PC-9 (cell line): ENCODE measurements around the gene SMIM29. TPM values are rescaled to one million over a fixed set of nuclear protein-coding genes. Genes with fewer than 3 reads are reported as not detected.

Experiments used
- BruUV-seq: library from RNA; stranded (reverse); fragments of 400-500 nt; replicated peaks from 2 replicates; lab custom pipeline; 2021; lab: Mats Ljungman, UMichigan
- CTCF ChIA-PET: fragments of 300-600 bp; sonication (Branson Sonifier 250); formaldehyde crosslinking; loops from one replicate; lab custom pipeline; 2022; ENCODE audit warnings: antibody characterized with exemption; lab: Charles Lee
- POLR2A ChIA-PET: fragments of 300-600 bp; sonication (Branson Sonifier 250); formaldehyde crosslinking; loops from one replicate; lab custom pipeline; 2022; ENCODE audit warnings: antibody characterized with exemption; ENCODE audit not compliant: unreplicated experiment; lab: Charles Lee
- DNase-seq, 2 experiments: peaks; one replicate each; pipeline versions ENCODE4 v3.0.0 to v3.0.0-alpha.2; 2015 to 2022; ENCODE audit warnings: mixed read lengths in 1 of 2
- H2AFZ ChIP-seq: fragments of 200-600 bp; sonication (generic); 2 replicates; pipeline ENCODE4 v1.8.1; 2017; ENCODE audit warnings: antibody characterized with exemption
- H3F3A ChIP-seq: fragments of 200-600 bp; sonication (generic); 2 replicates; pipeline ENCODE4 v1.8.1; 2017; ENCODE audit warnings: antibody characterized with exemption, mild to moderate bottlenecking, low read depth; ENCODE audit not compliant: insufficient read depth
- H3K27ac ChIP-seq: fragments of 200-600 bp; sonication (generic); 2 replicates; pipeline ENCODE4 v1.6.1; 2016; ENCODE audit warnings: mixed run types
- H3K27me3 ChIP-seq: fragments of 200-600 bp; sonication (generic); 2 replicates; pipeline ENCODE4 v1.6.1; 2016; ENCODE audit warnings: low read depth, mixed run types; ENCODE audit not compliant: insufficient read depth
- H3K36me3 ChIP-seq: fragments of 200-600 bp; sonication (generic); 2 replicates; pipeline ENCODE4 v1.6.1; 2016; ENCODE audit warnings: low read depth, mixed run types
- H3K4me1 ChIP-seq: fragments of 200-600 bp; sonication (generic); replicated peaks from 2 replicates; pipeline ENCODE4 v1.6.1; 2016; ENCODE audit warnings: mixed run types; ENCODE audit not compliant: insufficient read depth
- H3K4me2 ChIP-seq: fragments of 200-600 bp; sonication (generic); 2 replicates; pipeline ENCODE4 v1.6.1; 2017; ENCODE audit warnings: mixed run types
- H3K4me3 ChIP-seq: fragments of 200-600 bp; sonication (generic); 2 replicates; pipeline ENCODE4 v1.6.1; 2016; ENCODE audit warnings: mixed run types
- H3K79me2 ChIP-seq: fragments of 200-600 bp; sonication (generic); 2 replicates; pipeline ENCODE4 v1.6.1; 2017; ENCODE audit warnings: low read depth, mixed run types
- H3K9me2 ChIP-seq: fragments of 200-600 bp; sonication (generic); 2 replicates; pipeline ENCODE4 v1.8.1; 2017; ENCODE audit warnings: mild to moderate bottlenecking; ENCODE audit not compliant: insufficient read depth
- H3K9me3 ChIP-seq: fragments of 200-600 bp; sonication (generic); 2 replicates; pipeline ENCODE4 v1.8.1; 2016; ENCODE audit warnings: low read depth; ENCODE audit not compliant: insufficient read depth
- H4K20me1 ChIP-seq: fragments of 200-600 bp; sonication (generic); 2 replicates; pipeline ENCODE4 v1.8.1; 2017; ENCODE audit not compliant: insufficient read depth
- CTCF ChIP-seq: fragments of 200-600 bp; sonication (generic); conservative IDR thresholded peaks from 2 replicates; pipeline ENCODE4 v1.6.1; 2017; ENCODE audit warnings: mixed run types, antibody characterized with exemption, mild to moderate bottlenecking, moderate library complexity
- EZH2 ChIP-seq: fragments of 200-600 bp; sonication (generic); IDR thresholded peaks from 2 replicates; pipeline ENCODE4 v1.8.0; 2017; ENCODE audit warnings: antibody characterized with exemption, low read depth
- intact Hi-C: fragments of 100-400 bp; cut with micrococcal nuclease; formaldehyde crosslinking; loops from one replicate; pipeline ENCODE4 v1.10.0; 2022; ENCODE audit not compliant: unreplicated experiment
- total RNA-seq: library from RNA; stranded (reverse); gene quantifications from 2 replicates; pipeline ENCODE4 v1.2.3, GENCODE V29; 2021

SMIM29 gene
- total RNA-seq, 1 experiment from 2014 or later = 35.2 TPM

GRCh38 chr6:34235307-34236130, 13.3 kb downstream of the SMIM29 start:
- H3K9me2 ChIP-seq = no peaks in the 10 kb centered on the region
- peak overlapping the region; percentile 87 for H3K4me2 ChIP-seq
- intact Hi-C loops = loop anchor here (1.0 kb wide), 1 partner anchor 9 kb away; no protein-coding TSS in a partner anchor
- peak; percentile 85 to 90 for DNase-seq
- H4K20me1 ChIP-seq = peaks cover 23% of the 10 kb centered on the region
- H3K27me3 ChIP-seq = no peaks in the 10 kb centered on the region
- peaks cover 52% of the 10 kb centered on the region for H3K4me1 ChIP-seq
- CTCF ChIA-PET = no interaction called here
- H3K36me3 ChIP-seq = peaks cover 23% of the 10 kb centered on the region
- H3K79me2 ChIP-seq = peaks cover 37% of the 10 kb centered on the region
- no peak overlapping the region for H2AFZ ChIP-seq
- H3K27ac ChIP-seq = peak overlapping the region; percentile 97
- BruUV-seq = no TSS peak
- no peaks in the 10 kb centered on the region for H3K9me3 ChIP-seq
- peaks cover 80% of the 10 kb centered on the region for H3F3A ChIP-seq
- TF ChIP-seq EZH2 (no peak), CTCF (peak; percentile 6; the same call in 1 of the 2 replicates)
- POLR2A ChIA-PET = no interaction called here
- H3K4me3 ChIP-seq = peak overlapping the region; percentile 94

DNA sequence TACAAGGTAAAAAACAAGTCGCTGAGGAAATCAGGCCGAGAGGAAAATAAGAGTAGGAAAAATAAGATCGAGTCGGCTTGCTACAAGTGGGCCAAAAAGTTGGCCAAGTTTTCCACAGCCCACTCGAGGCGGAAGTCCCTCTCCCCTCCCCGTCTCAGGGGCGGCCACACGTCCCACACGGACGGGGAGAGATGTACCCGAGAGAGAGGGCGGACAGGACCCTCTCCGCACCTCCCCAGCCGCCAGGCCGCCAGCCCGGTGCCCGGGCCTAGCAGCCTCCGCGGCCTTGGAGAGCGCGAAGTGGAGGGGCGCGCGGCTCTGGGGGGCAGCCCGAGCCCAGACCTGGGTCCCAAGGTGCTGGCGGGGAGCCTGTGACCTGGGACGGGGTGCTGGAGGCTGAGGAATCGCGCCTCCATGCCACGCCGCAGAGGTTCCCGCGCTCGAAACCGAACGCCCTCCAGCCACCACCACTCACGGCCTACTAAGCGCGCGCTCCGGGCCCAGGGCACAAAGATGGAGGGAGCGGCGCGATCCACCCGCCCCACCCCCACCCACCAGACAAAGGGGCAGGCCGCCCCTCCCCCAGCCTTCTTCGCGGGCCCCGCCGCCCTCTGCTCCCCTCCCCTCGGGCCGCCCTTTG, 14.0 kb downstream of the SMIM29 start:
- Histone ChIP-seq H3K79me2 (peaks cover 29% of the 10 kb centered on the region), H3F3A (peaks cover 80% of the 10 kb centered on the region), H4K20me1 (peaks cover 16% of the 10 kb centered on the region), H3K9me2 (no peaks in the 10 kb centered on the region), H3K4me3 (no peak overlapping the region), H3K27ac (peak overlapping the region; percentile 97), H2AFZ (no peak overlapping the region), H3K4me1 (peaks cover 52% of the 10 kb centered on the region), H3K4me2 (no peak overlapping the region), H3K27me3 (no peaks in the 10 kb centered on the region), H3K36me3 (peaks cover 17% of the 10 kb centered on the region), H3K9me3 (no peaks in the 10 kb centered on the region)
- ChIA-PET POLR2A (no interaction called here), CTCF (no interaction called here)
- DNase-seq = no peak
- BruUV-seq = no TSS peak
- intact Hi-C loops = no loop called here
- no peak for TF ChIP-seq EZH2

GRCh38 chr6:34233867-34234266, 14.9 kb downstream of the SMIM29 start:
- Histone ChIP-seq H3K4me3 (no peak overlapping the region), H3K4me2 (no peak overlapping the region), H3K36me3 (peaks cover 8% of the 10 kb centered on the region), H4K20me1 (peaks cover 7% of the 10 kb centered on the region), H3K9me3 (no peaks in the 10 kb centered on the region), H3K79me2 (peaks cover 20% of the 10 kb centered on the region), H2AFZ (no peak overlapping the region), H3K9me2 (no peaks in the 10 kb centered on the region), H3K27me3 (no peaks in the 10 kb centered on the region), H3F3A (peaks cover 80% of the 10 kb centered on the region), H3K4me1 (peaks cover 56% of the 10 kb centered on the region), H3K27ac (peak overlapping the region; percentile 97)
- no TSS peak for BruUV-seq
- ChIA-PET POLR2A (interaction anchor here (0.7 kb wide), 1 partner anchor 10 kb away, joined by 5 read pairs; no protein-coding TSS in a partner anchor), CTCF (no interaction called here)
- intact Hi-C loops = no loop called here
- TF ChIP-seq CTCF (no peak), EZH2 (no peak)
- DNase-seq = no peak
